Lung (tissue), 12 donors: ENCODE measurements around the gene FUT7. TPM values are rescaled to one million over a fixed set of nuclear protein-coding genes. Genes with fewer than 3 reads are reported as not detected.
A peak's percentile ranks its signal among the peaks of the same experiment; 100 is the strongest.

Source experiments
- ATAC-seq: fragments of 200-7000 bp; cut with Tn5 transposase; one replicate; pipeline ENCODE4 v1.9.1; 2020; ENCODE audit warnings: moderate number of reproducible peaks; ENCODE audit not compliant: insufficient read depth, low FRiP score
- DNase-seq, 3 donors: peaks; one replicate each; pipeline ENCODE4 v3.0.0-alpha.2; 2013 to 2017
- H3K27ac ChIP-seq, 2 donors: one replicate each; pipeline ENCODE4 v1.5.1; 2013; ENCODE audit warnings: mild to moderate bottlenecking in 2 of 2, moderate library complexity in 2 of 2, control low read depth in 1 of 2, inconsistent platforms in 1 of 2, low read depth in 1 of 2, low read length in 1 of 2
- H3K27me3 ChIP-seq, 3 donors: one replicate each; pipeline ENCODE4 v1.5.1; 2013; ENCODE audit warnings: low read length in 2 of 3; ENCODE audit not compliant: control insufficient read depth in 3 of 3, insufficient read depth in 3 of 3
- H3K36me3 ChIP-seq, 4 donors: one replicate each; pipeline ENCODE4 v1.5.1; 2013; ENCODE audit warnings: low read length in 4 of 4, mild to moderate bottlenecking in 1 of 4, moderate library complexity in 1 of 4; ENCODE audit not compliant: control insufficient read depth in 4 of 4, insufficient read depth in 4 of 4
- H3K4me1 ChIP-seq, 5 donors: one replicate each; pipeline ENCODE4 v1.5.1; 2013; ENCODE audit warnings: low read length in 5 of 5, mild to moderate bottlenecking in 2 of 5, moderate library complexity in 1 of 5; ENCODE audit not compliant: control insufficient read depth in 5 of 5, insufficient read depth in 5 of 5
- H3K4me3 ChIP-seq: one replicate; pipeline ENCODE4 v1.5.1; 2013; ENCODE audit warnings: mild to moderate bottlenecking, control low read depth, moderate library complexity
- H3K9ac ChIP-seq, 2 donors: one replicate each; pipeline ENCODE4 v1.5.1; 2013; ENCODE audit warnings: low read length in 2 of 2, control low read depth in 1 of 2; ENCODE audit not compliant: insufficient read depth in 1 of 2
- H3K9me3 ChIP-seq, 4 donors: one replicate each; pipeline ENCODE4 v1.5.1; 2013; ENCODE audit warnings: low read length in 3 of 4, mild to moderate bottlenecking in 1 of 4, moderate library complexity in 1 of 4; ENCODE audit not compliant: control insufficient read depth in 4 of 4, insufficient read depth in 3 of 4
- WGBS, 2 donors: extraction: QIAGEN DNeasy Blood & Tissue Kit; methylation state at CpG; one replicate each; pipeline ENCODE4 v1.1.7; 2013; 5-methylcytosine and 5-hydroxymethylcytosine counted together
- polyA plus RNA-seq, 2 donors: library from polyadenylated mRNA; stranded (reverse); fragments of 200-250 nt; gene quantifications; one replicate each; pipeline ENCODE4 v1.2.1, GENCODE V29; 2013
- total RNA-seq, 2 donors: library from RNA; depleted of rRNA in 1 of 2; stranded (reverse); fragments of >200 nt in 1 of 2; gene quantifications; one replicate each; pipeline ENCODE4 v1.2.1, GENCODE V29; 2014 to 2021
- TF ChIP-seq, protein P1 (sequence below): IDR thresholded peaks from 2 replicates; pipeline ENCODE4 v1.5.1; 2012; ENCODE audit warnings: mild to moderate bottlenecking; ENCODE audit errors: control extremely low read depth, extremely low read depth
- donor health status: control.
- donor health status: control.
- donor health status: Bipolar disorder and iron deficiency.
- donor health status: healthy.
- donor health status: DM: yes; HTN: yes; CAD: no.

Gene FUT7
- total and polyA plus RNA-seq, 4 donors = 0.37 to 5.5 (median 0.73) TPM

DNA sequence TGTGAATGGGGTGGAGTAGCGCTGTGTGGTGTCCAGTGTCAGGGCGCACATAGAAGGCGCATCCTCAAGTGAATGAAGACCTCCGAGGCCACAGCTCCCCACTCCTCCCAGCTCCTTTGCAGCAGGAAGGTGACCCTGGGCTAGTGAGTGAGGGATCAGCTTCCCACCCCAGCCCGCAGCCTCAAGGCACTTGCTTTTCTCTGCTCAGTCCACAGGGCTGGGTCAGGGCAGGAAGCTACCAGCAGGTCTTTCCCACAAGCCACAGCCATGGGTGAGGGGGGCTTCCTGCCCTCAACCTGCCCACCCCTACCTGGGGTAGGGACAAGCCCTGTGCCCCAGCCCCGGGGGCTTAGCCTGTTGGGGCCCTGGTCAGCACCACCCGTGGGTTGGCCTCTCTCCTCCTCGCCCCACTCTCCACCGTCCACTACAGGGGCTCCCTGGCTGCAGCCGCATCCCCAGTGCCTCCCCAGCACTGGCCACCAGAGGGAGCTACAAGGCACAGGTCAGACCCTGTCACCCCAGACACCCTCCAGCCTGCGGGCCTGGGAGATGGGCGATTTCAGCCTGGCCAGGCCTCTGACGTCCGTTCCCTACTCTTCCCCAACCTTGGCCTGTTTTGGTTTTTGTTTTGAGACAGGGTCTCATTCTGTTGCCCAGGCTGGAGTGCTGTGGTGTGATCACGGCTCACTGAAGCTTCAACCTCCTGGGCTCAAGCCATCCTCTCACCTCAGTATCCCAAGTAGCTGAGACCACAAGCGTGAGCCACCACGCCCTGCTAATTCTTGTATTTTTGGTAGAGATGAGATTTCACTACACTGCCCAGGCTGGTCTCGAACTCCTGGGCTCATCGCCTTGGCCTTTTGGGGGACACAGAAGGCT, 2.6 kb downstream of the FUT7 start:
- Histone ChIP-seq H3K27ac (peak overlapping the region in 1 of 2 donors; percentile 34), H3K4me1 (peaks cover 0 to 15% (median 7%) of the 10 kb centered on the region in 5 donors), H3K36me3 (no peaks in the 10 kb centered on the region), H3K9me3 (no peaks in the 10 kb centered on the region), H3K27me3 (peaks cover 0 to 3% (median 0%) of the 10 kb centered on the region in 3 donors), H3K4me3 (no peak overlapping the region), H3K9ac (no peak overlapping the region)
- TF ChIP-seq, protein P1, sequence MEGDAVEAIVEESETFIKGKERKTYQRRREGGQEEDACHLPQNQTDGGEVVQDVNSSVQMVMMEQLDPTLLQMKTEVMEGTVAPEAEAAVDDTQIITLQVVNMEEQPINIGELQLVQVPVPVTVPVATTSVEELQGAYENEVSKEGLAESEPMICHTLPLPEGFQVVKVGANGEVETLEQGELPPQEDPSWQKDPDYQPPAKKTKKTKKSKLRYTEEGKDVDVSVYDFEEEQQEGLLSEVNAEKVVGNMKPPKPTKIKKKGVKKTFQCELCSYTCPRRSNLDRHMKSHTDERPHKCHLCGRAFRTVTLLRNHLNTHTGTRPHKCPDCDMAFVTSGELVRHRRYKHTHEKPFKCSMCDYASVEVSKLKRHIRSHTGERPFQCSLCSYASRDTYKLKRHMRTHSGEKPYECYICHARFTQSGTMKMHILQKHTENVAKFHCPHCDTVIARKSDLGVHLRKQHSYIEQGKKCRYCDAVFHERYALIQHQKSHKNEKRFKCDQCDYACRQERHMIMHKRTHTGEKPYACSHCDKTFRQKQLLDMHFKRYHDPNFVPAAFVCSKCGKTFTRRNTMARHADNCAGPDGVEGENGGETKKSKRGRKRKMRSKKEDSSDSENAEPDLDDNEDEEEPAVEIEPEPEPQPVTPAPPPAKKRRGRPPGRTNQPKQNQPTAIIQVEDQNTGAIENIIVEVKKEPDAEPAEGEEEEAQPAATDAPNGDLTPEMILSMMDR = peak; percentile 62
- DNase-seq (peak; percentile 40 to 60 (median 40)), ATAC-seq (peak; percentile 54)
- 19 to 28% methylated on average over 18 to 19 of the region's 19 CpGs for WGBS, 2 donors

DNA sequence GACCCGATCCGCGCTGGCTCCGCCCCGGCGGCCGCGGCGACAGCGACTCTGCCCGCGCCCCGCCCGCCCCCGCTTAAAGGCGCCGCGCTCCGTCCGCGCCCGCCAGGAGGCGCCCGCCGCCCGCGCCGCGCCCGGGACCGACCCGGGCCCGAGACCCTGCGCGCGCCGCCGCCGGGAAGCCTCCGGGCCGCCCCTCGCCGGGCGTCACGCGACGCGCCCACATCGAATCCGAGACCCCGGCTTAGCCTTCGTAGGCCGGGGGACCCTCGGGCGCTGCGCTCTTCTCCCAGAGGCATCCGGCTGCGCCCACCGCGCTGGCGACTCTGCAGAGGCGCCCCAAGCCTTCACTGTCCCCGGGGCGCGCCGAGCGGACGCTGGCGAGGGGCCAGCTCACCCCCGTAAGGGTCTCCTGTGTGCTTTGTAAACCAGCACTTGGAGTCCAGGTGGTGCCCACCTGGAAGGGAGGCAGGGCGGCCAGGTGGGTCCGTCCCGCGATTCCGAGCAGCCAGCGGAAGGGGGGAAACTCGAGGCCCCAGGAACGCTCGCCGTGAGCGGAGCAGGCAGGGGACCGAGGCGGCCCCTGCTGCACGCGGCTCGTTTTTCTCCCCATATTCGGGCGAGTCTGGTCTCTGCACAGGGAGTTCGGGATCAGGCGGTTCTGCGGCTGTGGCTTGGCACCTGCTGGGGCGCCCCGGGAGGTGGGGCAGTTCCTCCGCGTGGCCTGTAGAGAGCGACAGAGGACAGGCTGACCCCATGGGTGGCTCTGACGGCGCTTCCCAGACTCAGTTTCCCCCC, 3.4 kb downstream of the FUT7 start:
- Histone ChIP-seq H3K27ac (no peak overlapping the region), H3K27me3 (peaks cover 0 to 3% (median 0%) of the 10 kb centered on the region in 3 donors), H3K9ac (peak overlapping the region in 1 of 2 donors; percentile 28), H3K4me1 (peaks cover 0 to 15% (median 10%) of the 10 kb centered on the region in 5 donors), H3K4me3 (no peak overlapping the region), H3K36me3 (no peaks in the 10 kb centered on the region), H3K9me3 (no peaks in the 10 kb centered on the region)
- ATAC-seq (no peak), DNase-seq (peak; percentile 52 to 72 (median 63))
- TF ChIP-seq, protein P1 = peak; percentile 35
- whole genome bisulfite sequencing, 2 donors = 1% methylated on average over 75 to 98 of the region's 98 CpGs

DNA sequence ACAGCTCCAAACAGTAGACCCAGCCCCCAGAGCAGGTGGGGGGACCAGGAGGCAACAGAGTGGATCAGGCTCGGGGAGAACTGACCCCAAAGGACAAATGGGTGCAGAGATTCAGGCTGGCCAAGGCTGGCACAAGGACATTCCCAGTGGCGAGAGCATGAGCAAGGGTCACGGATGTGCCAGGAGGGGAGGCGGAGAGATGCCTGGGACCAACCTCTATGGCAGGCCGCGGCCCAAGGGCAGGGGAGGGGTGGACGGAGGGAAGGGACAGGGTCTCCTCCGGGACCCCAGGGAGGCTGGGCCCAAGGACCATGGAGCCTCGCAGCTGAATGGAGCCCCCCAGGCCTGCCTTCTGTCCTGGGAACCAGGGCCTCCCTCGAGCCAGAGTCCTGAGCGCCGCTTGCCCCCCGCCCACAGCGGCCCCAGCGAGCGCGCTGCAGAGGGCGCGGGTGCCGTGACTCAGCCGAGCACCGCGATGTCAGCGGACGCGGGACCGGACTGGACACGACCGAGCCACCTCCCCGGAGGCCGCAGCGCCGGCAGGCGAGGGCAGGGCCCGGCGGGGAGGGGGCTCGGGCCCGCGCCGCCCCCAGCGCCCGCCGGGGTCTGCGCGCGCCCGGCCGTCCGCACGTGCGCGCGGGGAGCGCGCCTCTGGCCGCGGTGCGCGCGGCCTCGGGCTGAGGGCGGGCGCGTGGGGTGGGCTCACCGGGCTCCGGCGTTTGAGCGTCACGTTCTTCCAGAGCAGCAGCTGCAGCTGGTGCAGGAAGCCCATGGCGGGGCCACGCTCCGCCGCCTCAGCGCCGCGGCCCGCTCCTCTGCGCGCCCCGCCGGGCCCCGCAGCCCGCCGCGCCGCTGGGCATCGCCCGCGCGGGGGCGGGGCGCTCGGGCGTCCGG, 4.3 kb downstream of the FUT7 start, which contains the start of gene ABCA2:
TSS of gene ABCA2 (minus strand) at position 869 of the 894 bp plus-strand sequence. CDS start at position 772, 97 bp downstream.
- H3K36me3 ChIP-seq = no peaks in the 10 kb centered on the region
- peak within 1 kb of the TSS; percentile 36 for H3K4me3 ChIP-seq
- H3K9me3 ChIP-seq = no peaks in the 10 kb centered on the region
- no peak for ATAC-seq
- TF ChIP-seq, protein P1 = no peak
- DNase-seq = no peak
- peak within 1 kb of the TSS in 1 of 2 donors; percentile 28 for H3K9ac ChIP-seq
- H3K27me3 ChIP-seq = peaks cover 0 to 3% (median 0%) of the 10 kb centered on the region in 3 donors
- WGBS, 2 donors = 4 to 10% methylated on average over 45 to 95 of the region's 95 CpGs
- H3K27ac ChIP-seq = no peak within 1 kb of the TSS
- peaks cover 0 to 15% (median 13%) of the 10 kb centered on the region in 5 donors for H3K4me1 ChIP-seq
